Activated CD4-positive, alpha-beta memory T cell treated with anti-CD3 and anti-CD28 coated beads for 36 hours (primary cell): ENCODE data around the gene RPTOR. TPM values are rescaled to one million over a fixed set of nuclear protein-coding genes. Genes with fewer than 3 reads are reported as not detected.

Source experiments
- CTCF ChIA-PET: fragments of 350-600 bp; sonication (Branson Sonifier 250); formaldehyde crosslinking; loops from one replicate; lab custom pipeline; 2021; ENCODE audit warnings: antibody characterized with exemption, inconsistent platforms; lab: Charles Lee
- POLR2A ChIA-PET: fragments of 350-600 bp; sonication (Branson Sonifier 250); formaldehyde crosslinking; loops from one replicate; lab custom pipeline; 2021; ENCODE audit warnings: antibody characterized with exemption; lab: Charles Lee
- DNase-seq: peaks from one replicate; pipeline ENCODE4 v3.0.0-alpha.2; 2020
- H3K27ac Mint-ChIP-seq: one replicate; pipeline ENCODE4 v1.8.0; 2021; ENCODE audit warnings: mixed read lengths
- H3K27me3 Mint-ChIP-seq: one replicate; pipeline ENCODE4 v1.8.0; 2021; ENCODE audit warnings: mixed read lengths
- H3K36me3 Mint-ChIP-seq: one replicate; pipeline ENCODE4 v1.8.0; 2021; ENCODE audit warnings: mixed read lengths
- H3K4me1 Mint-ChIP-seq: one replicate; pipeline ENCODE4 v1.8.0; 2021; ENCODE audit warnings: low read depth, mixed read lengths
- H3K4me3 Mint-ChIP-seq: one replicate; pipeline ENCODE4 v1.8.0; 2021; ENCODE audit warnings: mild to moderate bottlenecking, mixed read lengths
- H3K9me3 Mint-ChIP-seq: one replicate; pipeline ENCODE4 v1.8.0; 2021; ENCODE audit warnings: mixed read lengths
- intact Hi-C: fragments of 100-400 bp; cut with micrococcal nuclease; formaldehyde crosslinking; loops from one replicate; pipeline ENCODE4 v1.15.1; 2023
- total RNA-seq, 2 experiments: library from RNA; stranded (reverse); gene quantifications; one replicate each; pipeline ENCODE4 v1.2.3, GENCODE V29; 2021

Gene RPTOR
- total RNA-seq, 2 experiments from 2014 or later, result 41.5 to 47.9 TPM

DNA sequence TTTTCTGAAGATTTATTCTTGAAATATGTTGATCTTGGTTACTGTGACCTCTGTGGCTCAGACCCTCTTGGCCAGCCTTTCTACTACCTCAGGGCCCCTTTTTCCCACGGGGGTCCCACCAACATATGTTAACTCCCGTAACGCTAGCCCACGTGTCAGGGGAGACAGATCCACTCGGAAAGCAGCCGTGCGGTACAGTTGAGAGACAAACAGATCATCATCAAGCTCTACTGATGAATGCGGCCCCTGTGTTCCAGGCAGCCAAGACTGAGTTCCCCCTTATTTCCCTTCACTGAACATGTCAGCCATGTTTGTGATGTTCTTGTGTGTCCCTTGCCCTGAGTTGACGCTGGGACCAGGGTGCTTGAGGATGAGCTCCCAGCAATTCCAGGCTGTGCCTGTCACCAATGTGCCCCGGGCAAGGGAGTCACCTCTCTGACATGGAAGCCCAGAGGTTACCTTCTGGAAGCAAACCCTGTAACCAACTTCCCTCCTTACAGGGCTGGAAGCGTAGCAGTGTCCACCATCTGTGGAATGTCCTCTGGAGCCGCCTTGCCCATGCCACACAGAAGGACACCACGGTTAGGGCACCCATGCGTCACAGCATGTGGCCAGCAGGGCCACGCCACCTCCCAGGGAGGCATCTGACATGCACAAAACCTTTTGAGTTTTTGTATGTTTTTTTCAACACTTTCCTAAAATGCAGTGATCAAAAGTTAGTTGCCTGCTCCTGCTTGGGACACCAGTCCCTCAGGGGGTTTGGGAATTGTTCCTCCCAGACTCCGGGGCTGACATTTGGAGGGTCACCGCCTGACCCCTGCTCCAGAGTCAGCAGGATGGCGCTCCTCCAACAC, 253.3 kb downstream of the RPTOR start:
- Mint-ChIP-seq H3K27ac (no peak overlapping the region), H3K4me3 (no peak overlapping the region), H3K27me3 (no peaks in the 10 kb centered on the region), H3K4me1 (peaks cover 33% of the 10 kb centered on the region), H3K9me3 (peaks cover 9% of the 10 kb centered on the region), H3K36me3 (peaks cover 33% of the 10 kb centered on the region)
- POLR2A ChIA-PET, result no interaction called here
- no peak for DNase-seq
- CTCF ChIA-PET, result no interaction called here
- intact Hi-C loops, result loop anchor here (2.0 kb wide), 1 partner anchor 15 kb away; no protein-coding TSS in a partner anchor

DNA sequence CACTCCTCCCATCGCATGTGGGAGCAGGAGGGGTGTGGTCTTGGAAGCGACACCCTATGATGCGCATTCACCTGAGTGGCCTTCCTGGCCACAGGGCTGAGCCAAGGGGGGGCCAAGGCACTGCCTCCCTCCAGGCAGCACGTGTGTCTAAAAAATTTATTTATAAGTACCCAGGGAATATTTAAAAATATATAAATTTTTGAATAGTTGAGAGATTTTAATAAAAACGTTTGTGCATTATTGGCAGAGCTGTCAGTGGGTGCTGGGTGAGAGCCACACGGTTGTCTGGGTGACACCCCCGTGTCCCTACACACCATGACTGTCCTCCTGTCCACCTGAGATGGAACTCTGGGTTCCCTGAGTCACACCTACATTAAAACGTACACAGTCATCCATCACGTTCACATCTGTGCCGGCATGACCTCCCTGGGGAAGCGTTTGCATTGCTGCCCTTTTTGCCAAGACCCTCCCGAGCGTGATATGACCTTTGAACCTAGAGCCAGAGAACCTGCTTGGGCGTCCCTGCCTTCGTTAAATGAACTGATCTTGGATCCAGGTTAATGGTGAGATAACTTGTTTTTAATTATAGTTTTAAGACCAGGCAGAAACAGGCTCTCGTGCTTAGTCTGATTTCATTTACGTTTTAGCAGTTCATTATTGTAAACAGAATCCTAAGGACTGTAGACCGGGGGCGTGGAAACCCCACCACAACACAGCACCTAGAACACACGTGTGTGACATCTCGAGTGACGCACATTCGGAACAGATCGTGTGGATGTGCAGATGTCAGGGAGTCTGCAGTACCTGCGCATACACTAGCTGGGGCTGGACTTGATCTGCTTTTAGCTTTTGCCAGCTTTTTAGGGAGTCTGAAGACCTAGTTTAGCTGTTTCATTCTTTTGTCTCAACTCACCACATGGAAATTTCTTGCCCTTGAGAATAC, 254.2 kb downstream of the RPTOR start:
- CTCF ChIA-PET, result no interaction called here
- Mint-ChIP-seq H3K27me3 (no peaks in the 10 kb centered on the region), H3K36me3 (peaks cover 27% of the 10 kb centered on the region), H3K4me3 (no peak overlapping the region), H3K9me3 (peaks cover 9% of the 10 kb centered on the region), H3K4me1 (peaks cover 30% of the 10 kb centered on the region), H3K27ac (no peak overlapping the region)
- POLR2A ChIA-PET, result no interaction called here
- intact Hi-C loops, result no loop called here
- no peak for DNase-seq

DNA sequence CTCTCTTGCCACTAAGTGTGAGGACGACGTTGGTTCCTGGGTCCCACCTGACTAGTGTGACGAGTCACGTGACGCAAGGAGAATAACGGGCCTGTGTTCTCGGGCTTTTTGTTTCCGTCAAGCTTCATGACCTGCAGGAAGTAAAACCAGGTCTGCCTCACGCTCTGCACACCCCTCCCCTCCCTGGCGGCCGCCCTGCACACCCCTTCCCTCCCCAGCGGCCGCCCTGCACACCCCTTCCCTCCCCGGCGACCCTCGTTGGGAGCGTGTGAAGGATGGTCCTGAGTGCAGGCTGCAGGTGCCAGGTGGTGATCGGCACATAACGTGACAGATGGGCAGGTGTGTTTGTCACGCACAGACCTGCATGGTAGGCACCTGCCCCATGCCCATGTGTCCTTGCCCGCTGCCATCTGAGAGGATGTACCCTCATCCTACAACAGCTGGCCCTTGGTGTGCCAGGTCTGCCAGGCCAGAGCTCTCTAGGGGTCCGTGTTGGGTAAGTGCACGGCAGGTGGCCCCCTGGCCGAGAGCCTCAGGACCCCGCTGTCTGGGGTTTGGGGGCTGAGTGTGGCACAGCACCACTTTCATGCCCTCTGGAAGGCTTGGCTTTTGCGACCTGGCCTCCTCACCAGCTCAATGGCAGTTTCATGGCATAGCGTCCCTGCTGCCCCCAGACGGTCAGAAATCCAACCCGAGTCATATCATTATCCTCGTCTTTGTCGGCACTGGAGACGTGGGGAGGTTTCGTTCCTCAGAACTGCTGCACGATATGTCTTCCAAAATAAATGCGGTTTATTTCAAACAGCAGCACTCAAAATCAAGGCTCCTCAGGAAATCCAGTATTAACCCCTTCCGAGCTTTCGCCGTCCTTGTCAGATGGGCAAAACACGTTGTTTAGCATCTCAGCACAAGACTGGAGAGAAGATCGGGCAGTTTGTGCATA, 255.2 kb downstream of the RPTOR start:
- Mint-ChIP-seq H3K27me3 (no peaks in the 10 kb centered on the region), H3K4me1 (peaks cover 31% of the 10 kb centered on the region), H3K9me3 (peaks cover 9% of the 10 kb centered on the region), H3K27ac (no peak overlapping the region), H3K4me3 (no peak overlapping the region), H3K36me3 (peaks cover 18% of the 10 kb centered on the region)
- CTCF ChIA-PET, result interaction anchor here (0.6 kb wide), 1 partner anchor 34 kb away, joined by 3 read pairs; no protein-coding TSS in a partner anchor
- intact Hi-C loops, result no loop called here
- POLR2A ChIA-PET, result interaction anchor here (0.8 kb wide), 1 partner anchor 203 kb away, joined by 3 read pairs; no protein-coding TSS in a partner anchor
- DNase-seq, result peak; percentile 9

DNA sequence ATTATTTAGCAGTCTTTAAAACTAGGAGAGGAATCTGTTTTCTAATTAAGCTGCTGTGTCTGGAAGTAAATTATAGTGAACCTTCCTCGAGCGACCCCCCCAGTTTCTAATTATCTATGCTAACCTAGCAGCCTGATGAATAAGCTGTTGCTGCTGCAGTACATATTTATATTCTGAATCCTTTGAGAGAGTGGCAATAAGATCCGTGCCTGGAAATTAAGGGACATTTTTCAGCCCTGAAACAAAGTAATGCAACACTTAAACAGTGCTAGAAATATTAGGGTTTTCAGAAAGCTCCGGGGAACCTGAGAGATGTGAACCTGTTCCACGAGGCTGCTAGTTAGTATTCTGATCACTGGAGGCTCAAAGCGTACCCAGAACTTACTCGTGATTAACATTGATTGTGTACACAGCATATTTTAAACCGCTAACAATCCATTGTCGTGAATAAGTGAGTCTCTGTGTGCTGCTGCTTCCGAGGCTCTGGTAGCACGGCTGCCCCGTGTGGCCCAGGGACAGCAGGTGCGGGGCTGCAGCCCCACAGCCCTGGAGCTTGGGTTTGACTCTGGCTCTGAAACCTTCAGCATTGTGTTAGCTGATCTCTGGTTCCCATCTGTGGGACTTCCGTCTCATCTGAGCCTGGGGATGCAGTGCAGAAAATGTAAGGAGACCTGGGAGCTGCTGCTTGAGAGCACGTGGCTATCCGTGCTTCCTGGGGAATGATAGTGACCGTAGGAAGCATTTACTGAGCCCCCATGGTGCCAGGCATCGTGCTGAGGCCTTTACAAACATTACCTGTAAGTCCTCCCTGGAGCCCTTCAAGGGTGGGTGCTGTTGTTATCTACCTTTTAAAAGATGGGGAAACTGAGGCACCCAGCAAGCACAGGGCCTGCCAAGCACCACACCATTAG, 256.1 kb downstream of the RPTOR start:
- intact Hi-C loops, result no loop called here
- no peak for DNase-seq
- Mint-ChIP-seq H3K36me3 (peaks cover 14% of the 10 kb centered on the region), H3K4me1 (peaks cover 29% of the 10 kb centered on the region), H3K4me3 (no peak overlapping the region), H3K9me3 (peaks cover 10% of the 10 kb centered on the region), H3K27me3 (no peaks in the 10 kb centered on the region), H3K27ac (no peak overlapping the region)
- ChIA-PET POLR2A (interaction anchor here (0.8 kb wide), 1 partner anchor 204 kb away, joined by 3 read pairs; no protein-coding TSS in a partner anchor), CTCF (no interaction called here)

DNA sequence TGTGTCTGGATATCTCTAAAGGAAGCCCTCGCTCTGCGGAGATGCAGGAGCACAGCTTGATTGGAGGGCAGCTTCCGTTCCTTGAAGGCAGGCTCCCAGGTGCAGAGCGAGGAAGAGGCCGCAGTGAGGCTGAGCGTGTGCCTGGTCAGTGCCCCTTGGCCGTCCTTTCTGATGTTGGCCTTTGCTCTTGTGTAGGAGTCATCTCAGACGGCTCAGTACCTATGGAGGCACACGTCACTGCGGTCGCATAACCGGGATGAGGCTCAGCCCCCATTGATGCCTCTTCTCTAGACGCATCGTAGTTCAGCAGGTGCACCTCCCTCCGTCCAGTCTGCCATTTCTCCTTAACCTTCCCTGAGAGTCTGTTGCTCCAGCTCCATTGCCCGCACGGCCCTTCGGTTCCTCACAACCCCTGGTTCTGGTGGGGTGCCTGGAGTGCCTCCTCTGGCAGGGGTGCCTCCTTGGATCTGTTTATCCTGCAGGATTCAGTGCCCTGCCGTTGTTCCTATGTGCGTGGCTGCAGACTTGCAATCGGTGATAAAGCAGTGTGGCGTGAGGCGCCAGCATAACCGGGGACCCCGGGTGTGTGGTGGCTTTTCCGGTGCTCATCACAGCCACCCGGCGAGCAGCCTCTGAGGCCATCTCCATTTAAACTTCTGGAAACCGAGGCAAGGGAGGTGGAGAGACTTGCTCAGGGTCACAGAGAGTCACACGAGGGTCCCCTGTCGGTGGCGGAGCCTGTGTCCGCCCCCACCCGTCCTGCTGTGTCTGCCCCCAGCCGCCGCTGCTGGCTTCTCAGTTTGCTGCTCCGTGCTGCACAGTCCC, 258.2 kb downstream of the RPTOR start:
- Mint-ChIP-seq H3K4me3 (no peak overlapping the region), H3K36me3 (peaks cover 23% of the 10 kb centered on the region), H3K9me3 (peaks cover 20% of the 10 kb centered on the region), H3K27ac (no peak overlapping the region), H3K4me1 (peaks cover 18% of the 10 kb centered on the region), H3K27me3 (no peaks in the 10 kb centered on the region)
- POLR2A ChIA-PET, result no interaction called here
- DNase-seq, result peak; percentile 6
- CTCF ChIA-PET, result no interaction called here
- intact Hi-C loops, result no loop called here

DNA sequence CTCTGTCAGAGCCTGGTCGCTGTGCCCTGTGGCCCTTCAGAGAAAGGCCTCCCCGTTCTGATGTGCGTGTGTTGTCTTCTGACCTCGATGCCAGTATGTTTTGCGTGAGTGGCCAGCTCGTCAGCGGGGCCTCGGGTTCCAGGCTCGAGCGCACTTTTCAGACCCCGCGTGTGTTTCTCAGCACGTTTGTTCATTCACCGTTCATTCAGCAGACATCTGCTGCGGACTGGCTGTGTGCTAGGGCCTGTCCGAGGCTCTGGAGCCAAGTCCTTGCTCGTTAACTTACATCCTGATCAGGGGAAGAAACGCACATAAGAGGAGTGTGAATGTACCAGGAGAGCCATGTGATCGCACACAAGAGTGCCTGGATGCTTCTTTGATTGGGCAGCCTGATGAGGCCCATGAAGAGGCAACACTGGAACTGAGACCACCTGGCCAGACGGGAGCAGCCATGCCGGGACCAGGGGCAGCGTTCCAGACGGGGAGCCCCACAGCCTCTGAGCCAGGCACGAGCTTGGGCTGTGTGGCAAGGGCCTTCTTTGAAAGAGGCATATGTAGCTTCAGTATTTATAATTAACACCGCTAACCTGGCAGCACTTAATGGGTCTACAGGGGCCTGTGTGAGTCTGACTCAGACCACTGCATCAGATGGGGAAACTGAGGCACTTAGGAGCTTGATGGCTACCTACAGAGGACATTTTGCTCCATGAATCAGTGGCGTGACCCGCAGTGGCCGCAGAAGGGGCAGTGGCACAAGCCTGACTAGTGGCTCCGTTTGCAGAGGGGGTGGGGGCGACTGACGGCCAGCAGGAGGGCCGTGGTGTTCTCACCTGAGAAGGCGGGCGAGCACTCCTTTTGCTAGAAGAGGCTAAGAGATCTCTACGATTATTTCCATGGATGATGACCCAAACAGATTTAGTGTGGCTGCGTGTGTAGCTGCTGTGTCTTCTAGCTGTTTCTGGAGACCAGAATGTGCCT, 259.1 kb downstream of the RPTOR start:
- peaks cover 18% of the 10 kb centered on the region for H3K4me1 Mint-ChIP-seq
- ChIA-PET POLR2A (interaction anchor here (1.0 kb wide), 1 partner anchor 17 kb away, joined by 3 read pairs; no protein-coding TSS in a partner anchor), CTCF (interaction anchor here (0.5 to 0.8 kb wide), 2 partner anchors 228 to 1851 kb away, joined by 3 to 4 read pairs; no protein-coding TSS in a partner anchor)
- peaks cover 21% of the 10 kb centered on the region for H3K9me3 Mint-ChIP-seq
- intact Hi-C loops, result no loop called here
- H3K36me3 Mint-ChIP-seq, result peaks cover 28% of the 10 kb centered on the region
- H3K4me3 Mint-ChIP-seq, result no peak overlapping the region
- H3K27ac Mint-ChIP-seq, result peak overlapping the region; percentile 3
- H3K27me3 Mint-ChIP-seq, result no peaks in the 10 kb centered on the region
- peak; percentile 7 for DNase-seq

DNA sequence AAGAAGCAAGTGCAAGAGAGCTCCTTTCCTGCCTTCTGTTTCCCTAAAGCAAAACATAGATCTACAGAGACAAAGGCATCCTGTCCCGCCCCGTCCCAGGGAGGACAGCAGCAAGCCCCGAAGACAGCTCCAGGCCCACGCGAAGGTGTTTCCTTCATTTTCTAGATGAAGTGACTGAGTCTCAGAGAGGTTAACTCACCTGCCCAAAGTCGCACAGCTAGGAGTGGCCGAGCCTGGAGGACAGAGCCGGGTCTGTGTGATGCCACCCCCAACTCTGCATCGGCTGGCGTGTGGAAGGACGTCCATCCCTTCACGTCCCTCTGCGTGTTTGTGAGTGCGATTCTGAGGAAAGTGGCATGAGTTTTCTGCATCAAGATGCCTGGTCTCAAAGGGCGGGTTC, 259.8 kb downstream of the RPTOR start:
- intact Hi-C loops, result no loop called here
- Mint-ChIP-seq H3K4me1 (peaks cover 18% of the 10 kb centered on the region), H3K9me3 (peaks cover 21% of the 10 kb centered on the region), H3K27me3 (no peaks in the 10 kb centered on the region), H3K36me3 (peaks cover 30% of the 10 kb centered on the region), H3K4me3 (no peak overlapping the region), H3K27ac (peak overlapping the region; percentile 3)
- peak; percentile 53 for DNase-seq
- POLR2A ChIA-PET, result interaction anchor here (1.0 kb wide), 1 partner anchor 16 kb away, joined by 3 read pairs; no protein-coding TSS in a partner anchor
- CTCF ChIA-PET, result interaction anchor here (0.5 to 0.8 kb wide), 2 partner anchors 229 to 1851 kb away, joined by 3 to 4 read pairs; no protein-coding TSS in a partner anchor

DNA sequence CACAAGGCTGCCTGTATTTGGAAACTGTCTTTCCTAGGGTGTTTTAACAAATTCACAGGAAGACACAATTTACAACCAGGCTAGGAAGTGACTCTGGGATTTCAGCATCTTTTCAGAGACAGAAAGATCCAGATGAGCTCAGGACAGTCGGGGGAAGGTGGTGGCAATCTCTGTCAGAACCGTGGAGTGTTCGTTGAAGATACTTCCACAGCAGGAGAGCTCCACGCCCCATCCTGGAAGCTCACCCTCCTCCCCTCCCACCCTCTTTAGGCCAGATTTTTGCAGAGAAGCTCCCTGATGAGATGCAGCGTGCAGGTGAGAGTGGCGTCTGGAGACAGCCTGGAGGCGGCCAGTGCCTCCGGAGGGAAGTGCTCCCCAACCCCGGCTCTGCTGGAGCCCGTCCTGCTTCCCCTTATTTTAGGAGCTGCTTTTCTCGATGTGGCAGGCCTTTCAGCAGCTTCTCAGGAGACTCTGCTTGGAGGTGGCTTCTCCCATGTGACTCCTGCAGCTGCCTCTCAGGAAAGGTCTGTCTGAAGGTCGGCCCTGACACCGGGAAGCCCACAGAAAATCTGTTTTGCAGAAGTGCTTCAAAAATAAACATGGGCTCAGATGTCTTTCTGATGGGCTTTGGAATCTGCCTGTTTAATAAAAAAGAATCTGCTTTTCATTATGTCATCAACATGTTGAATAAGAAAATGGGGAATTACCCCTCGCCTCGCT, 260.6 kb downstream of the RPTOR start:
- ChIA-PET CTCF (no interaction called here), POLR2A (no interaction called here)
- intact Hi-C loops, result no loop called here
- no peak overlapping the region for H3K4me3 Mint-ChIP-seq
- DNase-seq, result peak; percentile 3
- H3K36me3 Mint-ChIP-seq, result peaks cover 31% of the 10 kb centered on the region
- H3K27me3 Mint-ChIP-seq, result no peaks in the 10 kb centered on the region
- H3K9me3 Mint-ChIP-seq, result peaks cover 21% of the 10 kb centered on the region
- H3K4me1 Mint-ChIP-seq, result peaks cover 20% of the 10 kb centered on the region
- peak overlapping the region; percentile 6 for H3K27ac Mint-ChIP-seq

DNA sequence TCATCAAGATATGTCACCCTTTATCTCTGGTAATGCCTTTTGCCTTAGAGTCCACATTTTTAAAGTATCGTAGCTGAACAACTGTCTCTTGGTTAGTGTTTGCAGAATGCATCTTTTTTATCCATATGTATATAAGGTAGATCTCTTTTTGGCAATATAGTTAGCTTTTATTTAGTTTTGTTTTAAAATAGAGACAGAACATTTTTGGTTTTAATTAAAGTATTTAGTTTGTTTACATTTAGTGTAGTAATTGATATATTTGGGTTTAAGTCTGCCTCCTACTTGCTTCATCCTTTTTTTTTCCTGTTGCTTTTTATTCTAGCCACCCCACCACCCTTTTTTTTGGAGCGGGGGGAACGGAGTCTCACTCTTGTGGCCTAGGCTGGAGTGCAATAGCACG, 262.4 kb downstream of the RPTOR start:
- DNase-seq, result no peak
- Mint-ChIP-seq H3K27me3 (no peaks in the 10 kb centered on the region), H3K9me3 (peaks cover 21% of the 10 kb centered on the region), H3K36me3 (peaks cover 39% of the 10 kb centered on the region), H3K4me1 (peaks cover 38% of the 10 kb centered on the region), H3K4me3 (no peak overlapping the region), H3K27ac (no peak overlapping the region)
- intact Hi-C loops, result no loop called here
- POLR2A ChIA-PET, result no interaction called here
- CTCF ChIA-PET, result no interaction called here
